ENCODE results near the gene GREB1. TPM values are rescaled to one million over a fixed set of nuclear protein-coding genes. Genes with fewer than 3 reads are reported as not detected.

Gene GREB1
- total and polyA plus RNA-seq, 2 of the 13 experiments (the other 11 are each of a cell fraction or from before 2014, with no cell fraction given): 31.3 to 61.2 TPM

DNA sequence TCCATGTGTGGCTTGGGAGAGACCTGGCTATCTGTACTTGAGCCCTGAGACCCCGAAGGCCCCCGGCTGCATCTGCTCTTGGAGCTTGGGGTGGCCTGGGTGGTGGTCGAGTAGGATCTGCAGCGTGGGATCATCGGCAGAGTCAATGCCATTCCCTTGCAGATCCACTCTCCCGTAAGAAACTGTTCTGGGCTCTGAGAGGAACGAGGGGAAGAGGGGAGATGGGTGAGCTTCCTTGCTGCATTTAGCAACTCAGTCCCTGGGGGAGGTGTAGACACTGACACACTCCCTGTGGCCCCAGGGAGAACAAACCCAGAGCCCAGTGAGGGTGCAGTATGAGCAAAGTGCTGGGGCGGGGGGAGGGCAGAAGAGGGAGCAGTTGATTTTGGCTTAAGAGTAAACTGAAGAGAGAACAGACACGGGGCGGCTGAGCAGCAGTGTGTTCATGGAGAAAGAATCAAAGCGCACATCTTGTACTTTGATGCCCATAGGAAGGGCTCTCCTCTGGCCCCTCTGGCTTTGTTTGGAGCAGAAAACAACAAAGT, 8.5 kb downstream of the GREB1 start (continued):
- TF ChIP-seq, protein P1, sequence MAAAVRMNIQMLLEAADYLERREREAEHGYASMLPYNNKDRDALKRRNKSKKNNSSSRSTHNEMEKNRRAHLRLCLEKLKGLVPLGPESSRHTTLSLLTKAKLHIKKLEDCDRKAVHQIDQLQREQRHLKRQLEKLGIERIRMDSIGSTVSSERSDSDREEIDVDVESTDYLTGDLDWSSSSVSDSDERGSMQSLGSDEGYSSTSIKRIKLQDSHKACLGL (CRISPR knock-in tag; IDR thresholded peaks at IDR 0.05): peak; percentile 61; the same call in 1 of the 2 replicates
- TF ChIP-seq PHB2 (IDR thresholded peaks at IDR 0.05; ENCODE audit: partially characterized antibody) (no peak), NFYB (CRISPR knock-in tag; IDR thresholded peaks at IDR 0.05) (no peak), ZNF274 (CRISPR knock-in tag; IDR thresholded peaks at IDR 0.05) (peak; percentile 70; the same call in 1 of the 2 replicates), ZSCAN9 (CRISPR knock-in tag; IDR thresholded peaks at IDR 0.05; ENCODE audit: borderline replicate concordance) (no peak), ZNF75D (CRISPR knock-in tag; IDR thresholded peaks at IDR 0.05; ENCODE audit: borderline replicate concordance) (no peak), SOX5 (CRISPR knock-in tag; IDR thresholded peaks at IDR 0.05; ENCODE audit: borderline replicate concordance) (no peak), CC2D1A (CRISPR knock-in tag; IDR thresholded peaks at IDR 0.05) (no peak), GABPA (IDR thresholded peaks at IDR 0.05; ENCODE audit: low read depth, low read length) (no peak), GABPA (CRISPR knock-in tag; IDR thresholded peaks at IDR 0.05; ENCODE audit: low read depth) (no peak), RNF2 (conservative IDR thresholded peaks at IDR 0.05; ENCODE audit: low read depth) (no peak), ZFP1 (CRISPR knock-in tag; IDR thresholded peaks at IDR 0.05) (0 out of 2 replicates have a peak, but pooled peaks have one; percentile 16), ZBTB21 (CRISPR knock-in tag; IDR thresholded peaks at IDR 0.05) (no peak), HOXA9 (CRISPR knock-in tag; IDR thresholded peaks at IDR 0.05; ENCODE audit: borderline replicate concordance) (no peak), SMC3 (IDR thresholded peaks at IDR 0.05; ENCODE audit: low read length) (no peak), MATR3 (CRISPR knock-in tag; IDR thresholded peaks at IDR 0.05) (no peak), TBL1XR1 (IDR thresholded peaks at IDR 0.05; ENCODE audit: borderline replicate concordance, low read length, partially characterized antibody) (no peak), IKZF1 (IDR thresholded peaks at IDR 0.05) (no peak), MTF2 (CRISPR knock-in tag; IDR thresholded peaks at IDR 0.05; ENCODE audit: borderline replicate concordance) (no peak), RXRA (CRISPR knock-in tag; IDR thresholded peaks at IDR 0.05) (no peak)
- TF ChIP-seq, protein P2, sequence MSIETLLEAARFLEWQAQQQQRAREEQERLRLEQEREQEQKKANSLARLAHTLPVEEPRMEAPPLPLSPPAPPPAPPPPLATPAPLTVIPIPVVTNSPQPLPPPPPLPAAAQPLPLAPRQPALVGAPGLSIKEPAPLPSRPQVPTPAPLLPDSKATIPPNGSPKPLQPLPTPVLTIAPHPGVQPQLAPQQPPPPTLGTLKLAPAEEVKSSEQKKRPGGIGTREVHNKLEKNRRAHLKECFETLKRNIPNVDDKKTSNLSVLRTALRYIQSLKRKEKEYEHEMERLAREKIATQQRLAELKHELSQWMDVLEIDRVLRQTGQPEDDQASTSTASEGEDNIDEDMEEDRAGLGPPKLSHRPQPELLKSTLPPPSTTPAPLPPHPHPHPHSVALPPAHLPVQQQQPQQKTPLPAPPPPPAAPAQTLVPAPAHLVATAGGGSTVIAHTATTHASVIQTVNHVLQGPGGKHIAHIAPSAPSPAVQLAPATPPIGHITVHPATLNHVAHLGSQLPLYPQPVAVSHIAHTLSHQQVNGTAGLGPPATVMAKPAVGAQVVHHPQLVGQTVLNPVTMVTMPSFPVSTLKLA (IDR thresholded peaks at IDR 0.05): no peak
- TF ChIP-seq, protein P3, sequence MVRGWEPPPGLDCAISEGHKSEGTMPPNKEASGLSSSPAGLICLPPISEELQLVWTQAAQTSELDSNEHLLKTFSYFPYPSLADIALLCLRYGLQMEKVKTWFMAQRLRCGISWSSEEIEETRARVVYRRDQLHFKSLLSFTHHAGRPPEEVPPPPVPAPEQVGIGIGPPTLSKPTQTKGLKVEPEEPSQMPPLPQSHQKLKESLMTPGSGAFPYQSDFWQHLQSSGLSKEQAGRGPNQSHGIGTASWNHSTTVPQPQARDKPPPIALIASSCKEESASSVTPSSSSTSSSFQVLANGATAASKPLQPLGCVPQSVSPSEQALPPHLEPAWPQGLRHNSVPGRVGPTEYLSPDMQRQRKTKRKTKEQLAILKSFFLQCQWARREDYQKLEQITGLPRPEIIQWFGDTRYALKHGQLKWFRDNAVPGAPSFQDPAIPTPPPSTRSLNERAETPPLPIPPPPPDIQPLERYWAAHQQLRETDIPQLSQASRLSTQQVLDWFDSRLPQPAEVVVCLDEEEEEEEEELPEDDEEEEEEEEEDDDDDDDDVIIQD (CRISPR knock-in tag; IDR thresholded peaks at IDR 0.05; ENCODE audit: low read depth): no peak
- TF ChIP-seq, protein P4, sequence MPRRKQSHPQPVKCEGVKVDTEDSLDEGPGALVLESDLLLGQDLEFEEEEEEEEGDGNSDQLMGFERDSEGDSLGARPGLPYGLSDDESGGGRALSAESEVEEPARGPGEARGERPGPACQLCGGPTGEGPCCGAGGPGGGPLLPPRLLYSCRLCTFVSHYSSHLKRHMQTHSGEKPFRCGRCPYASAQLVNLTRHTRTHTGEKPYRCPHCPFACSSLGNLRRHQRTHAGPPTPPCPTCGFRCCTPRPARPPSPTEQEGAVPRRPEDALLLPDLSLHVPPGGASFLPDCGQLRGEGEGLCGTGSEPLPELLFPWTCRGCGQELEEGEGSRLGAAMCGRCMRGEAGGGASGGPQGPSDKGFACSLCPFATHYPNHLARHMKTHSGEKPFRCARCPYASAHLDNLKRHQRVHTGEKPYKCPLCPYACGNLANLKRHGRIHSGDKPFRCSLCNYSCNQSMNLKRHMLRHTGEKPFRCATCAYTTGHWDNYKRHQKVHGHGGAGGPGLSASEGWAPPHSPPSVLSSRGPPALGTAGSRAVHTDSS (CRISPR knock-in tag; conservative IDR thresholded peaks at IDR 0.05): no peak

Measured in HepG2 (cell line).